GM18907 (cell line): Measurements from ENCODE around the gene TMEM238.
"Not testable (repeated sequence)": the region's sequence is repeated elsewhere in the genome, so short reads cannot be mapped to it uniquely, and the experiment has no call there.

Experiments
- ATAC-seq: cut with Tn5 transposase; IDR thresholded peaks from one replicate; pipeline ENCODE4 v1.9.1; 2021; ENCODE audit warnings: mild to moderate bottlenecking, moderate library complexity; ENCODE audit not compliant: unreplicated experiment

Gene TMEM238, protein sequence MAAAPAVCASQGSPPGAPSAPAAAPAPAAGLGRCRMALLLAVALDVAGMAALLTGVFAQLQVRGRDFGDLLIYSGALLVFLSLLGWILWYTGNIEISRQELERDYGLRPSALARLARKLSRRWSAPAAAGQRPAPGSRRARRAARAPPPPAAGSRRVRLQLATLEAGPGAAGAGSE

DNA sequence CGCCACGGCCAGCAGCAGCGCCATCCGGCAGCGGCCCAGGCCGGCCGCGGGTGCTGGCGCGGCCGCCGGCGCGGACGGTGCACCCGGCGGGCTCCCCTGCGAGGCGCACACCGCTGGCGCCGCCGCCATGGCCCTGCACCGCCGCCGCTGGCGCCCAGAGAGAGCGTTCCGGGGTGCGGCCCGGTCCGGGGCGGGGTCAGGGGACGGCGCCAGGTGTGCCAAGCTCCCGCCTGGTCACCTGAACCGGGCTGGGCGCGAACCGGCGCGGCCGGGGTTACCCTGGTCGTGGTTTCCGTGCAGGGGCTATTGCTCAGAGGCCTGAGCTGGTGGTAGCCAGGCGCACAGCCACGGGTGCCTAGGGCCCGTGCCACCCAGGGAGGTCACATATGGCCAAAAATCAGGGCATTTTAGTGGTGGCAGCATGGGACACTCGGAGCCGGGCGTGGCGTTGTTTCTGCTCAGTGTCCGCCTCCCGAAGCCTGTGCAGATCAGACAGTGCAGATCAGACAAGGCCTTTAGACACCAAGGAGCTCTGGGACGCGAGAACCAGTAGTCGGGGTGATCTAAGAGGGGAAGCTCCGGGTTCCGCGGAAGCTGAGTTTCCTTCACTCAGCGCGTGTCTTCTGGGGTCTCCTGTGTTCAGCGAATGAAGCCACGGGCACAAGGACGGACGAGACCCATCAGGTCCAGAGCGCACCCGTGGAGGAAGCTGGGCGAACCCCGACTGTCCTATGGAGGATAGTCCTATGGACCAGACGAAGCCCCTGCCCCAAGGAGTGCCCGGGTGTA lies at the start of gene TMEM238:
Gene TMEM238 (minus strand): TSS at position 162 of the 789 bp plus-strand sequence. CDS start 33 bp downstream, at position 129.
- no peak for ATAC-seq

DNA sequence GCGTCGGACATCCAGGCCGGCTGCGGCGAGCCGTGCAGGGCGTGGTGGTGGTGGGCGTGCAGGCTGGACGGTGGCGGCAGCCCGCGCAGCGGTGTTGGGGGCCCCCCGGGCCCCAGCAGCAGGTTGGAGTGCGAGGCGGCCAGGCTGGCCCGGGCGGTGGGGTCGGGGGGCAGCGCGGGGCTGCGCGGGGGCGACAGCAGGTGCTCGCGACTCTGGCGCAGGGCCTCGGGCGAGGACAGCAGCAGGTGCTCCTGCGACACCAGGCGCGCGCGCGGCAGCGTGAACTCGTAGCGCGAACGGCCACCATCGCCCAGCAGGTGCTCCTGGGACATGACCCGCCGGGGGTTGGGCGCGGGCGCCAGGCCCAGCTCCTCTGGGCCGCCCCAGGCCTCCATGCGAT lies 49.2 kb upstream of the TMEM238 start:
- no peak for ATAC-seq

DNA sequence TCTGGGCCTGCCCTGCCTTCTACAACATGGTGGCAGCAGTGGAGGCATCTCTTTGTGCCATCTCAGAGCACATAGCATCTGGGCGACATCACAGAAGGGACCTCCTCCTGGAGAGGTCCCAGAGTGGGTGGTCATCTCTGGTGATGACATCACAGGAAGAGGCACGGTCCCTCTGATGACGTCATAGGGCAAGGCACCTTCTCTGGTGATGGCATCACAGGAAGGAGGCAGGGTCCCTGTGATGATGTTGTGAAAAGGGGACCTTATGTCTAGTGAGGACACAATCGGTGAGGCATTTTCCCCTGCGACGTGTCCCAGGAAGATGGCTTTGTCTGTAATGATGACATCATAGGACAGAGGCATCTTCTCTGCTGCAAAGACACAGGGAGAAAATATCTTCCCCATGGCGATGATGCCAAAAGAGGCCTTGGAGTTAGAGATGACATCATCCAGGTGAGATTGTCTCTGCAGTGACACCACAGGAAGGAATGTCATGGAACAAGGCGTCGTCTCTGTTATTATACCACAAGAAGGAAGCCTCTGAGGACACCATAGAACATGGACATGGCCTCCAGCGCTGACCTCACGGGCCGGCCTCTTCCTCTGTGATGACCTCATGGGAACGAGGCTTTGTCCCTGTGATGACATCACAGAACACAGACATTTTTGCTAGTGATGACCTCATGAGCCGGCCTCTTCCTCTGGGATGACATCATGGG lies 48.3 kb upstream of the TMEM238 start:
- ATAC-seq = no peak

DNA sequence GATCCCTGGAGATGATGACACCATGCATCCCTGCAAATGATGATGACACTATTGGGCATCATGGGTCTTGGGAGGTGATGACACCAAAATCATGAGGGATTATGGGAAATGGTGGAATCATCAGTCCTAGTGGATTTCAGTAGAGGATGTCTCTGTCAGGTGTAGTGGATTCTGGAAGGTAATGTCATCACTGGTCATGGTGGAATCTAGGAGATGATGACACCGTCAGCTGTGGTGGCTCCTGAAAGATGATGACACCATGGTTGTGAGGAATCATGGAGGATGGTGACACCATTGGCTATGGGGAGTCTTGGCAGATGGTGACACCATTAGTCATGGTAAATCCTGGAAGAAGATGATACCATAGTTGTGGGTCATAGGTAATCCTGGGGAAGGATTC lies 47.1 kb upstream of the TMEM238 start:
- no peak for ATAC-seq

DNA sequence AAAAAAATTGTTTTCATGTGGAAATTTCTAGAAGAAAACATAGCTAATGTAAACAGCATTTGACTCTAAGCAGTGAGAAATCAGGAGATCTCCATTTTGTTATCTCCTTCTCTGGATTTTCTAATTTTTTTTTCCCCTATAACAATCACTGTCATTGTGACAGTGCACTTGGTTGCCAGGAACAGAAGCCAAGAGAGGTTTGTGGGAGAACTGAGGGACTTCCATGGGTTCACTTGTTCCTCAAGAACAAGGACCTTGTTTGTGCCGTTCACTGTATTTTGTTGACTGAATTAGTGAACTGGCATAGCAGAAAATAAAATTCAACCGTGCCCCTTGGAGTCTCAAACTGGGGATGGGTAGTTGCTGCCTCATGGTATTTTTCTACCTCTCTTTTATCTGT lies 42.0 kb upstream of the TMEM238 start:
- ATAC-seq = no peak

DNA sequence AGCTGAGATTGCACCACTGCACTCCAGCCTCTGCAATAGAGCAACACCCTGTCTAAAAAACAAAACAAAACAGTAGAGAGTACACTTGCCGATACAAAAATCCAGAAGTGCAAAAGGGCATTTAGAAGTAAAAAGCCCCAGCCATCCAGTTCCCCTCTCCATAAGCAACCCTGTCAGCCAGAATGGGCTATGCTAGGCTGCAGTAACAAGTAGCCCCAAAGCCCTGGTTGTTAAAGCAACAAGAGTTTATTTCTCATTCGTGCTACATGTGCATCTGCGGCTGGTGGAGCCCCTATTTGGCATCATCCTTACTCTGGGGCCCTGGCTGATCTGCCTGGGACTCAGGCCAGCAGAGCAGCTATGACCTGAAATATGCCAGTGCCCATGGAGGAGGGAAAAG lies 40.4 kb upstream of the TMEM238 start:
- no peak for ATAC-seq

DNA sequence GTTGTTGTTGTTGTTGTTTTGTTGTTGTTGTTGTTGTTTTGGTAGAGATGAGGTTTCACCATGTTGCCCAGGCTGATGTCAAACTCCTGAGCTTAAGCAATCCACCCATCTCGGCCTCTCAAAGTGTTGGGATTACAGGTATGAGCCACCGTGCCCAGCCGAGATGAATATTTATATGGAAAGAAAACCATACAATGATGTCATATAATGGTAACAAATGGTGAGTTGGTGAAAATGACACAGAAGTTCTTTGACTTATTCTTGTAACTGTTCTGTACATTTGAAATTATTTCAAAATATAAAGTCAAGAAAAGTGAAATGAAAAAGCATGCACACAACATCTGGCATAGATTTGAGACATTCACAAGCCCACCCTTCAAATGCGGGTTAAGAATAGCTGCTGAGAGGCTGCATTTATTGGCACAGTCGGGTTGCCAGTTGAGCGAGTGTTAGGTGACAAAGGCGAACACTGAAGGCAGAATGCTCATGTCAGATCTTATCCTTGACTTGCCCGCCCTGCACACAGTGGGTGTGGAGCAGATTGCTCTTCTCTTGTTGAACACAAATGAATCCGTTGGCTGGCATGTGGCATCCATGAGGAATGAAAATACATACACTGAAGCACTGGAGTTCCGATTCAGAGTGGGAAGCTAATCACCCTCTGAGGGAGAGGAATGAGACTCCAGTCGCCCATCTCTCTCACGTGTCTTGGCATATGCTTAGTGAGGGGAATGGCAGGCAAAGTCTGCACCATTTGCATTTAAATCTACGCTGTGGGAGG lies 39.3 kb upstream of the TMEM238 start:
- ATAC-seq = no peak

DNA sequence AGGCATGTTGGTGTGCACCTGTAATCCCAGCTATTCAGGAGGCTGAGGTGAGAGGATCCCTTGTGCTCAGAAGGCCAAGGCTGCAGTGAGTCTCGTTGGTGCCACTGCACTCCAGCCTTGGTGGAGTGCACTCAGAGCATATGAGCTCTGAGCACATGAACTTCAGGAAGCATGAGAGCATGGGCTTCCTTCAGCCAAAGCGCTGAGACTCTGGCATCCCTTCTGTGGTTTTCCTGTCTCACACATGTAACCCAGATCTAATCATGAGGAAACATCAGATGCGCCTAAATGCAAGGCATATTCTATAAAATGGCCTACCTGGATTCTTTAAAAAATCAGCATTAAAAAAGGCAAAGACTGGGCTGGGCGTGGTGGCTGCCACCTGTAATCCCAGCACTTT lies 37.2 kb upstream of the TMEM238 start:
- not testable (repeated sequence) for ATAC-seq

DNA sequence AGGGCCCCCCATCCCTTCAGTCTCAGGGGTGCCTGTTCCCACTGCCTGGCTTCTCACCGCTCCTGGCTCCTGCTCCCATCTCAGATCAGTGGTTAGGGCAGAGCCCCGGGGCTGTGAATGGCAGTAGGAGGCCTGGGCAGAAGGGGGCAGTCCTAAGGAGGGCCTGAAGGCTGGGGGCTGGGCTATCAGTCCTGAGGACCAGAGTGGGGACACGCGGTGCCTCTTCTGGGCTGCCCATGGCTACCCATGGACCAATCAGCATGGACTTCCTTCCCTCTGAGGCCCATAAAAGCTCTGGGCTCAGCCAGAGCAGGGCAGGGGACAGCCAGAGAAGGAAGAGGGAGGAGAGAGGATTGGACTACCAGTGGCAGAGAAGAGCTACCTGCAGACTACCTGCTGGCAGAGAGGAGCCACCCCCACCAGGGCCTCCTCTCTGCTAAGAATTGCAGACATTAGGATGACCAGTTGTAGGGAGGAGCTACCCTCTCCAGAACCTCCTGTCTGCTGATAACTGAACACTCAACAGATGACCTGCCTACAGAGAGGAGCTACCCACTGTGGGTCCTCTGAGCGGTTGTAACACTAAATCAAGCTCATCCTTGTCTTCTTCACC lies 35.6 kb upstream of the TMEM238 start:
- ATAC-seq = no peak

DNA sequence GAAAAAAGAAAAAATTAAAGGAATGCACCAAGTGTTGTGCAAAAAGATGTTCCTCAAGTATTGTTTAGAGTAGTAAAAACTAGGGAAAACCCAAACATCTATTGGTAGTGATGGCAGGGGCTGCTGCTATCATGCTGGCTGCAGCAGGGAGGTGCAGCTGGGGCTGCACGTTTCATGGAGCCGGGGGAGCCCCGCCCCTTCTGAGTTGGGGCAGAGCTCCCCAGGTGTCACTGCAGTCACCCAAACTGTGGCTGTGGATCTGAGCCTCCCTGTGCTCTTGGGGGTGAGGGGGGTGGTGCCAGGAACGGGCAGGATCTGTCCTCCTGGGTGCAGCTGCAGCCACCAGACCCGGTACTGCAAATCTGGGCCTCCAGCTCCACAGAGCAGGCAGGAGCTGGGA lies 35.0 kb upstream of the TMEM238 start:
- ATAC-seq = no peak

DNA sequence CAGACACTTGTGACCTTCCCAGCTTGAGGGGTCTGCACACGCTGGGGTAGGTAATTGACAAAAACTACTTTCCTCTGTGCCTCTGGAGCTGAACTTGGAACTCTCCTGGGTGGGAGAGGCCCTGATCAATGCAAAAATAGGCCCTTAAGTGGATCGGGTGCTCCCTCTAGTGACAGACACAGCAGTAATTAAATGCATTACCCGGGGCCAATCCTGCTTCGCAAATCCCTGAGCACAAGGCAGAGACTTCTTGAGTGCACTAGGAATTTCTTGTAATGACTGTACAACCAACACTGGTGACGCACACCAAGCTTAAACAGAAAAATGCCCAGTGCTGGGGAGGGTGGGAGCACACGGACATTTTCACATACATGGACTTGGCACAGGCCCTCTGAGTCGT lies 34.1 kb upstream of the TMEM238 start:
- no peak for ATAC-seq

DNA sequence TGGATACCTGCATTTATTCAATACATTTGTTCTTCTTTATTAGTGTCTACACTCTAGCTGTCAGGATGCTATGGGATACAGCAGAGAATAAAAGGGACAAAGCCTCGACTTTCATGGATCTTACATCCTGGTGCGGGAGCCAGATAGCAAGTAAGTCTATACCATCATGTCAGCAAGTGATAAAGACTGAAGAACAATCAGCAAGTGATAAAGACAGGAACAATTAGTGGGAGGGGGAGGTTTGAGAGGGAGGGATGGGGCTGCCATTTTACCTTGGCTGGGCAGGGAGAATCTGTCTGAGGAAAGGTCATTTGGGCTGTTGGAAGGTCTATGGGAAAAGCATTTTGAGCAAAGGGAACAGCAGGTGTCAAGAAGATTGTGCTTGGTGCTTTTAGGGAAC lies 26.1 kb upstream of the TMEM238 start:
- no peak for ATAC-seq

DNA sequence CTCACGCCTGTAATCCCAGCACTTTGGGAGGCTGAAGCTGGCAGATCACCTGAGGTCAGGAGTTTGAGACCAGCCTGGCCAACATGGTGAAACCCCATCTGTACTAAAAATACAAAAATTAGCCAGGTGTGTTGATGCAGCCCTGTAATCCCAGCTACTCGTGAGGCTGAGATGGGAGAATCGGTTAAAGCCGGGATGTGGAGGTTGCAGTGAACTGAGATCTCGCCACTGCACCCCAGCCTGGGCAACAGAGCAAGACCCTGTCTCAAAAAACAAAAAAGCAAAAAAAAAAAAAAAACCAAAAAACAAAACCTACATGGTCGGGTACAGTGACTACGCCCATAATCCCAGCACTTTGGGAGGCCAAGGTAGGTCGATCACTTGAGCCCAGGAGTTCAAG lies 25.1 kb upstream of the TMEM238 start:
- not testable (repeated sequence) for ATAC-seq

DNA sequence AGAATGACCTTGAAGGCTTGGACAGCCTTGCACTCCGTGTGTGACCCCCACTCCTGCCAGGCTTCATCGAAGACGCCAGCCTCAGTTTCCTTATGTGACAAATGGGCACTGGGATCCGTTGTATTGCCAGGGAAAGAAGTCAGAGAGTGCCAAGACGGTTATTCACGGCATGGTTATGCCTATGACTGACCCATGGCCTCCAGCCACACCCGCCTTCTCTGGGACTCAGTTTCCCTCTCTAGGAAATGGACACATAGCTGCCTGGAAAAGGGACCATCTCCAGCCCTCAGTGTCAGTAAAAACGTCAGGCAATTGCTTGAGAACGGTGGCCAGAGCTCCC lies 24.4 kb upstream of the TMEM238 start:
- no peak for ATAC-seq

DNA sequence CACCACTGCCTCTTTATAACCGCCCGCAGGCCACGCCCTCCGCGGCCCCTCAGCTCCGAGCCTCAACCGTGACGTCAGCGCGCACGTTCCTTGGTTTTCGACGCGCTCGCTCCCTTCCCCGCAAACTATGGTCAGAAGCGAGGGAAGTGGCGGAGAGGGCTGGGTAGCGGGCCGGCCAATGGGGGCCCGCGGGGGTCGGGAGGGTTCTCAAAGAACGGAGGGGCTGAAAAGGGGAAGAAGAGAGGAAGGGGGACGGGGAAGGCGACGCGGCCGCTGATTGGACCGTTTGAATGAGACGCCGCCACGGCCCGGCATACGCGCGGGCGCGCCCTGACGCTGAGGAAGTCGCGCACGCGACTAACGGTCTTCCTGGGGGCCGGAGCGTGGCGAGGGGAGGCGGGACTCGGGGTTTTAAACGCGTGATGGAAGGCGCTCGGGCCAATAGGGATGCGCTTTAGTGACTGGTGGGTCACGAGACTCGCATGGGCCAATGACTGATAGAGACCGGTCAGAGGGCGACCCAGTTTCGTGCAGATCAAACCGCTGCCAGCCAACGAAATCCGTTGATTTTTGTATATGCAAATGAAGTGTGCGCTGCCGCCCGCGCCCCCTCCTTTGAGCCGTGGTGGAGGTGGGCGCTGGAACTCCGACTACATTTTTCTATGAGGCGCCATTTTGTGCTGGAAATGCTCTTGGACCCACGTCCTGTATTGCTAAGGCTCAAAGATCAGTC lies 23.9 kb upstream of the TMEM238 start:
- ATAC-seq = peak; percentile 86

DNA sequence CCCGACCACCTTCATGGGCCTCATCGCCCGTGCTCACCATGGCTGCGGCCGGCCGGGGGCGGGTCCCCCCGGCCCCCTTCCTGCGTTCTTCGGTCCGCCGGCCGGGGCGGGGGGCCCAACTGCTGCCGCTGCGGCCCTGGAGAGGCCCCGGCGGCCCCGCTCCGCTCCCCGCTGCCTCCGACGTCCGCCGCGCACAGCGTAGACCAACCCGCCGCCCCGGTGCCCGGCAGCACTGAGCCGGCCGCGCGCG lies 23.4 kb upstream of the TMEM238 start, which contains the start of gene UBE2S:
Gene UBE2S (minus strand): TSS at position 239 of the 250 bp plus-strand sequence. CDS start 199 bp downstream, at position 40.
- peak; percentile 28 for ATAC-seq

DNA sequence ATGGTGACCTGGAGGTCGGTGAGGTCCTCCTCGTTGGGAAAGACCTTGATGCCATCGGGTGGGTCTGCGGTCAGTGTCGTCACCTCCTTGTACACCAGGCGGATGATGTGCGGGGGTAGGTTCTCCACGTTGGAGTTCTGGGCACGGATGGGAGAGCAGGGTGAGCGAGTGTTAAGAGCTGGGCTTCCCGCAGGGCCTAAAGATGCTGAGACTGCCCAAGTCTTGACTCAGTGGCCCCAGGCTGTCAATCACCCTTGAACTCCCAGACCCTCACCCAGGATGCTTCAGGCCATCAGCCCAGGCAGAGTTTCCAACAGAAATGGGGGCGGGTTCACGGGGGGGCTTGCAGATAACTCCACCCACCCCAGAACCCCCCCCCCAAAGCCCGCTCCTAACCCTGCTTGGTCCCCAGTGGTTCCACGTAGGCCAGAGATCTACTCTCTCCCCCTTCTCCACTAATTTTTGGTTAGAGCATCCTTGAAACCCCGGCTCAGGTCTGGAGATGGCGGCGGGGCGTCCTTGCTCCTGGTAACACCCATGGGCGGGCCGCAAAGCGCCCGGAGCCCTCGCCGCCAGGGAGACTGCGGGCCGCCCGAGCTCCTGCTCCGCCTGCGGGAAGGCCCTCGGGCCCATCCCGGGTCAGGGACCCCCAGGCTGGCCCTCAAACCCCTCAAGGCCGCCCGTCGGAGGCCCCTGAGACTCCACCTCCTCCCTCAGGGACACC lies 22.9 kb upstream of the TMEM238 start:
- no peak for ATAC-seq

DNA sequence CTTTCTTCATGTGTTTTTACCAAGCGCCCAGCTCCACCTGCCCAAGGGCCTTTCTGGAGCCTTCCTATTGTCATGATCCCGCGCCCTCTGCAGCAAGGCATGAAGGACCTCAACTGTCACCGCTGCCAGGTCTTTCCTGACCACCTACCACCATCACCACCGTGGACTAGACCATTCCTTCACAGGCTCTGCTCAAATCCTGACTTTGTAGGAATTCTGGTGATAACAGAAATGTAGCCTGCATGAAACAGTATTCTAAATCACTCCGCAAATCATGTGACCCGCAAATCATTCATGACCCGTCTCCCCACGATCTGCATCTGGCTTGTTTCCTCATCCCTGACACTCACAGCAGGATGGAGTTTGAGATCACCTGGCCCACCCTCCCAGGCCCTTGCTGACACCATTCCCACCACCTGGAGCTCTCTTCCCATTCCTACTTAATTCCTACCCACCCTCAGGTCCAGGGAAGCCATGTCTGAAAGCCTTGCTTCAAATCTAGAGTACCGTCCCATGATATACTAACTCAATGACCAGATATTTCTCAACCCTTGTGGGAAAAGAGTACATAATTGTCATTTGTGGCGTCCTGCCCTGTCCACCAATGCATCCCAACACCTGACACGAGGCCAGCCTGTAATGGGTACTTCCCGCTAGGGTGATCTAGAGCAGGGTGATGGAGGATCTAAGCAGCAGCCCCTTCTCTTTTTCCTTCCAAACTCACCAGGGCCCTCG lies 22.2 kb upstream of the TMEM238 start:
- no peak for ATAC-seq

DNA sequence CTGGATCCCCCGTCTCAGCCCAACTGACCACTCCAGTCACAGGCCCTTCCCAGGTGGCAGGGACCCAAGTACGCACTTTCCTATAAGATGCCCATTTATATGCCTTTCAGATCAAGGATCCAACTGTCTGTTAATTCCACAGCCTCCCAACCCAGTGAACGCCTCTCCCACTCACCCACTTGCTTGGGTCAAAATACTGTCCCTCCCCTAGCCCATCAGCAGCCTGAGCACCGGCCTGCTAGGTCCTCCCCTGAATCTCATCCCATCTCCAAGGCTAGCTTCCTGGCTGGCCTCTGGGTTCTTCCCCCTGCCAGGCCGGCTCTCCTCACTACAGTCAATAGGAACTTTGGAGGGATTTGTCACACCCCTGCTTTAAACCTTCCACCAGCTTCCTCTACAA lies 21.5 kb upstream of the TMEM238 start:
- no peak for ATAC-seq
